ENCODE data around the gene USP47.

Gene USP47

GRCh38 chr11:12005061-12005460, 163.3 kb downstream of the USP47 start:
- no peak for DNase-seq (ENCODE audit: low spot score)

- no peak for DNase-seq (ENCODE audit: low spot score)
These were observed 163.7 kb downstream of the USP47 start for GRCh38 chr11:12005476-12005875.

- no peak for DNase-seq (ENCODE audit: low spot score)
These were observed 164.9 kb downstream of the USP47 start for GRCh38 chr11:12006552-12007229.

GRCh38 chr11:12007230-12007593, 165.4 kb downstream of the USP47 start:
- no peak for DNase-seq (ENCODE audit: low spot score)

- DNase-seq (ENCODE audit: low spot score), result no peak
These were observed 166.3 kb downstream of the USP47 start, which contains the start of gene DKK3 for GRCh38 chr11:12007769-12008737. DKK3 (minus strand) TSS chr11:12008626; CDS start chr11:12008582, 44 bp downstream.

Data from HuH-7 (cell line).